Common myeloid progenitor, CD34-positive (primary cell): ENCODE data around the gene TBC1D1.

Experiments
- CTCF ChIA-PET: fragments of 350-600 bp; sonication (Branson Sonifier 250); formaldehyde crosslinking; loops from one replicate; lab custom pipeline; 2021; ENCODE audit warnings: antibody characterized with exemption; lab: Charles Lee
- POLR2A ChIA-PET: fragments of 350-600 bp; sonication (Branson Sonifier 250); formaldehyde crosslinking; loops from one replicate; lab custom pipeline; 2021; ENCODE audit warnings: antibody characterized with exemption; lab: Charles Lee
- DNase-seq, 3 donors: peaks; one replicate each; pipeline versions ENCODE4 v3.0.0 to v3.0.0-alpha.2; 2013
- H3K27ac ChIP-seq, 2 experiments: 1 replicate in 1 of 2; 2 replicates in 1 of 2; pipeline ENCODE4 v1.7.0; 2013; ENCODE audit warnings: inconsistent platforms in 2 of 2, low read length in 2 of 2, mild to moderate bottlenecking in 2 of 2, low read depth in 1 of 2, moderate library complexity in 1 of 2; ENCODE audit not compliant: severe bottlenecking in 2 of 2, insufficient read depth in 1 of 2, poor library complexity in 1 of 2
- H3K27me3 ChIP-seq, 5 experiments: replicated peaks in 2 of 5; 1 replicate in 3 of 5; 2 replicates in 2 of 5; pipeline versions ENCODE4 v1.6.1 to v1.7.0; 2013; ENCODE audit warnings: low read length in 4 of 5, mild to moderate bottlenecking in 2 of 5, moderate library complexity in 2 of 5, inconsistent platforms in 1 of 5; ENCODE audit not compliant: insufficient read depth in 5 of 5, control insufficient read depth in 4 of 5
- H3K36me3 ChIP-seq, 4 experiments: 1 replicate in 2 of 4; 2 replicates in 2 of 4; pipeline versions ENCODE4 v1.6.1 to v1.7.0; 2013; ENCODE audit warnings: low read length in 3 of 4, control low read depth in 1 of 4, mild to moderate bottlenecking in 1 of 4; ENCODE audit not compliant: control insufficient read depth in 4 of 4, insufficient read depth in 4 of 4
- H3K4me1 ChIP-seq, 4 experiments: 1 replicate in 3 of 4; 2 replicates in 1 of 4; pipeline versions ENCODE4 v1.6.1 to v1.7.1; 2013; ENCODE audit warnings: low read length in 3 of 4, mild to moderate bottlenecking in 3 of 4, control low read depth in 1 of 4, inconsistent platforms in 1 of 4, moderate library complexity in 1 of 4; ENCODE audit not compliant: control insufficient read depth in 4 of 4, insufficient read depth in 4 of 4; ENCODE audit errors: control extremely low read depth in 1 of 4
- H3K4me3 ChIP-seq, 7 experiments: 1 replicate in 4 of 7; 2 replicates in 3 of 7; pipeline versions ENCODE4 v1.5.1 to v1.7.0; 2013; ENCODE audit warnings: mild to moderate bottlenecking in 7 of 7, low read length in 6 of 7, moderate library complexity in 6 of 7, inconsistent platforms in 2 of 7, low read depth in 2 of 7, control low read depth in 1 of 7; ENCODE audit not compliant: insufficient read depth in 4 of 7, control insufficient read depth in 1 of 7; ENCODE audit errors: extremely low read depth in 1 of 7
- H3K9me3 ChIP-seq, 5 experiments: 1 replicate in 4 of 5; 2 replicates in 1 of 5; pipeline versions ENCODE4 v1.6.1 to v1.7.1; 2013; ENCODE audit warnings: low read length in 4 of 5, mild to moderate bottlenecking in 2 of 5, inconsistent platforms in 1 of 5, low read depth in 1 of 5, moderate library complexity in 1 of 5; ENCODE audit not compliant: control insufficient read depth in 4 of 5, insufficient read depth in 2 of 5; ENCODE audit errors: control extremely low read depth in 1 of 5
- WGBS: methylation state at CpG from one replicate; pipeline ENCODE4 v1.1.5; 2013; ENCODE audit not compliant: insufficient coverage; 5-methylcytosine and 5-hydroxymethylcytosine counted together

The TBC1D1 gene

DNA sequence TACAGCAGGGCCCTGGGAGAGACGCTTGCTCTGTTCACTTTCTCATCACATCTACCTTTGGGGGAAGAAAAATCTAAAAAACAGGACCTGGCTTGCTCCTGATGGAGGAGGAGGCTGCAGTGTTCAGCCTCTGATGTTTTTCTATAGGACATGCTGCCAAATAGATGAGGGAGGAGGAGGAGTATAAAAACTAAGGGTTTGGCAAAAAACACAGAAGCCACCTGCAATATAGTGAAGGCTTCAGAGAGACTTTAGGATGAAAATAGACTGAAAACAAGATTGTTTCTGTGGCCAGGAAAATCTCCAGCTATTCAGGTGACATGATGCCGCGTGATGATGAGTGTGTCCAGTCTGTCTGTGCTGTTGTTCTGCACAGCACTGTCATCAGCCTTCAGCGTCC lies 229.9 kb downstream of the TBC1D1 start:
- Histone ChIP-seq H3K27me3 (no peaks in the 10 kb centered on the region), H3K4me3 (no peak overlapping the region), H3K27ac (no peak overlapping the region), H3K9me3 (no peaks in the 10 kb centered on the region), H3K4me1 (no peaks in the 10 kb centered on the region), H3K36me3 (peaks cover 33 to 61% (median 44%) of the 10 kb centered on the region in 4 experiments)
- no peak for DNase-seq
- ChIA-PET POLR2A (no interaction called here), CTCF (interaction anchor here (0.9 to 1.7 kb wide), 2 partner anchors 9 to 52 kb away, joined by 5 to 8 read pairs; no protein-coding TSS in a partner anchor)
- WGBS: 95% methylated on average over 4 of the region's 4 CpGs

DNA sequence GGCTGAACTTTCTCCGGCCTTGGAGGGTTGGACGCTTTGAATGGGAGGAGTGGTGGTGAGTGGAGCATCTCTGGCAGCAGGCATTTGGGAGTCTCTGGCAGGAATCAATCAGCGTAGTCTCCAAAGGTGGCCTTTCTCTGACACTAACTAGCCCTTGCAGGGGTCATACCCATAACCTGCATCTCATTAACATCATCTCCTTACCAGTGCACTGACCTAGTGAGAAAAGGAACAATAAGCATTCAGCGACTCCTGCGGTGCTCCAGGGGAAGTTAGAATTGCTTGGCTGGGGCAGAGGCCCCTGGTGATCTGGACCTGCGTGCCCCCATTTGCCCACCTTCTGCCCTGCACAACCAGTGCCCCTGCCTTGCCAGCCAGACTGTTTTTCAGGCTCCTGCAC lies 231.2 kb downstream of the TBC1D1 start:
- POLR2A ChIA-PET: no interaction called here
- no peak overlapping the region for H3K27ac ChIP-seq
- no peaks in the 10 kb centered on the region for H3K9me3 ChIP-seq
- WGBS: 95% methylated on average over 3 of the region's 6 CpGs
- CTCF ChIA-PET: no interaction called here
- no peak overlapping the region for H3K4me3 ChIP-seq
- H3K4me1 ChIP-seq: no peaks in the 10 kb centered on the region
- no peaks in the 10 kb centered on the region for H3K27me3 ChIP-seq
- peaks cover 26 to 54% (median 43%) of the 10 kb centered on the region in 4 experiments for H3K36me3 ChIP-seq
- DNase-seq: no peak

DNA sequence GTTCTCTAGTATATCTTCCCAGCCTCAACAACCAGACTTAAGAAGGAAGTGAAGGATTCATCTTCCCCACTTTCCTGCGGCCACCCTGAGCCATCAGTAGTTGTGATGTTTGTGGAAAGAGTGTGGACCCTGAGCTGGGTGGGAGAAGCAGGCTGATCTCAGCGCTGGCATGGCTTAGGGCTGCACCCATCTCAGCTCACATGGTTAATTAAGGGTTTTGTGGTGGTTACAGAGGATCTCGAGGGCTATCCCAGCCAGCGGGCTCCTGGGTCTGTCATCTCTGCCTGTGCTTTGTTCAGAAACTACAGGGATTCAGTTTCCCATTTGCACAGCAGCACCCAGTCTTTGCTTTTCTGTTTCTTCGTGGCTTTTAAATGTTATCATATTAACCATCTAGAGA lies 232.7 kb downstream of the TBC1D1 start:
- Histone ChIP-seq H3K4me1 (peaks cover 0 to 5% (median 1%) of the 10 kb centered on the region in 4 experiments), H3K9me3 (no peaks in the 10 kb centered on the region), H3K27ac (no peak overlapping the region), H3K27me3 (no peaks in the 10 kb centered on the region), H3K36me3 (peaks cover 18 to 43% (median 34%) of the 10 kb centered on the region in 4 experiments), H3K4me3 (no peak overlapping the region)
- CTCF ChIA-PET: interaction anchor here (0.8 to 1.3 kb wide), 3 partner anchors 9 to 11 kb away, joined by 3 read pairs; no protein-coding TSS in a partner anchor
- POLR2A ChIA-PET: no interaction called here
- DNase-seq: no peak
- 95% methylated on average over 5 of the region's 5 CpGs for WGBS

DNA sequence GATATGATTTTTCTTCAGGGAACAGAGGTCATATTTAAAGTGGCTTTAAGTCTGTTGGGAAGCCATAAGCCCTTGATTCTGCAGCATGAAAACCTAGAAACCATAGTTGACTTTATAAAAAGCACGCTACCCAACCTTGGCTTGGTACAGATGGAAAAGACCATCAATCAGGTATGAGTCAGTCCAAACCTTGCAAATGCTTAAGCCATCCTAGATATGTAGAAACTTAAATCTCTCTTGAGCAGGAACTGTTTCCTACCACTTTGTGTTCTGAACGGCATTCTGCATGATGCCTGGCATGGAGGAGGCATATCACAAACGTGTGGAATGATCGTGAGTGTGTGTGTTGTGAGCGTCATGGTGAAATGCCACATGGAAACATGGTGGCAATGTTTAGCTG lies 234.1 kb downstream of the TBC1D1 start:
- H3K4me1 ChIP-seq: peaks cover 0 to 7% (median 1%) of the 10 kb centered on the region in 4 experiments
- no peak for DNase-seq
- ChIA-PET POLR2A (no interaction called here), CTCF (no interaction called here)
- H3K27me3 ChIP-seq: no peaks in the 10 kb centered on the region
- H3K9me3 ChIP-seq: no peaks in the 10 kb centered on the region
- no peak overlapping the region for H3K4me3 ChIP-seq
- H3K36me3 ChIP-seq: peaks cover 15 to 38% (median 30%) of the 10 kb centered on the region in 4 experiments
- 94% methylated on average over 2 of the region's 5 CpGs for WGBS
- no peak overlapping the region for H3K27ac ChIP-seq

DNA sequence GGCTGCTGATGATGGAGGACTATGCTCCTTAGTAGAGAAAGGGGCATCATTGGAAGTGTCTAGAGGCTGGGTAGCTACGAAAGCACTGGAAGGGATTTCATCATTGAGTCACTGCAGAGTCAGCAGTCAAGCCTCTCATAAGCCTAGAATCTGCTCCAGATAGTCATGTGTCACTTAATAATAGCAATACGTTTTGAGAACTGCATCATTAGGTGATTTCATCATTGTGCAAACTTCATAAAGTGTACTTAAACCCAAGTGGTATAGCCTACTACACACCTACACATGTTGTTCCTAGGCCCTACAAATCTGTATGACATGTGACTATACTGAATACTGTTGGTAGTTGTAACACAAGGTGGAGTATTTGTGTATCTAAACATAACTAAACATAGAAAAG lies 234.9 kb downstream of the TBC1D1 start:
- Histone ChIP-seq H3K36me3 (peaks cover 9 to 34% (median 27%) of the 10 kb centered on the region in 4 experiments), H3K4me3 (no peak overlapping the region), H3K4me1 (peaks cover 0 to 7% (median 1%) of the 10 kb centered on the region in 4 experiments), H3K9me3 (no peaks in the 10 kb centered on the region), H3K27ac (no peak overlapping the region), H3K27me3 (no peaks in the 10 kb centered on the region)
- ChIA-PET POLR2A (no interaction called here), CTCF (no interaction called here)
- WGBS: 100% methylated on average over 1 of the region's 2 CpGs
- no peak for DNase-seq

DNA sequence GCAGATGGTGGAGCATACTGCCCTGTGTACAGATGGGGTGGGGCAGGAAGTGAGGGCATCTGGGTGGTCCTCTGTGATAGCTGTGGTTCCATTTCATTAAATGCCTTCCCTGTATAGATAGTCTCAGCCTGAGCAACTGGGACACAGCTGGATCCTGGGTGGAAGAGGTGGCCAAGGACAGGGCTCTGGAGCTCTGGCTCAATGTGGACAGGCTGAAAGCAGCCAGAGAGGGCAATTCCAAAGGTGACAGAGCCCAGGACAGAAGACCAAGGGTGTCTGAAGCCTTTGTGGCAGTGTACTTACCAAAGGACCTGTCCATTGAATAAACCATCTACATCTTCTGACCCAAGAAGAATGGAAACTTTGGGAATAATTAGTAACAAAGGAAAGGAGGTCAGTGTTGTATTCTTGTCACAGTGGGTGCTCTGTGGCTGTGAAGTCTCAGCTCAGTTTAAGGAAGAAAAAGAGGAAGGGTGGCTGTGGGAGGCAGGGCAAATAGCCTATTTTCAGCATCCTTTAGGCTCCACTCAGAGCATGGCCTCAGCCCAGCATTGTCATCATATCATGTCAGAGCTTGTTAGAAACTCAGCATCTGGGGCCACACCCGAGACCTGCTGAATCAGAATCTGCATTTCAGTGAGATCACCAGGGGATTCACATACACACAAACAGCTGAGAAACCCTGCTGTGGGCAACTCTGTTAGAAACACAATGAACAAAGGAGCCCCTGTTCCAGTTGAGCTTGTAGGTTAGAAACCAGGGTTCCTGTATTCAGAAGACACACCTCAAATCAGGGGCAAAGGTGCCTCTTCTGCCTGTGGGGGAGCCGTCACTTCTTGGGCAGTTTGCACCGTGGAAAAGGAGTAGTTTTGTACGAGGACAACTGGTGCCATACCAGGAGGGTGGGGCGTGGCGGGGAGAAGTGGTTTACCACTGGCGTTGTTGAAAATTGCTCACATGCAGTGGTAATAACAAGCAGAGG lies 237.9 kb downstream of the TBC1D1 start:
- ChIA-PET CTCF (interaction anchor here (2.2 kb wide), 1 partner anchor 9 kb away, joined by 8 read pairs; no protein-coding TSS in a partner anchor), POLR2A (no interaction called here)
- Histone ChIP-seq H3K9me3 (no peaks in the 10 kb centered on the region), H3K27ac (no peak overlapping the region), H3K36me3 (peaks cover 12 to 39% (median 21%) of the 10 kb centered on the region in 4 experiments), H3K4me1 (peaks cover 3 to 16% (median 9%) of the 10 kb centered on the region in 4 experiments), H3K4me3 (no peak overlapping the region), H3K27me3 (no peaks in the 10 kb centered on the region)
- peak in 1 of 3 donors; percentile 2 for DNase-seq
- WGBS: 99% methylated on average over 7 of the region's 7 CpGs
